Testis (tissue), 2 donors: ENCODE results near the gene KAT6B.

Experiments used
- POLR2A ChIP-seq: fragments of 450-650 bp; IDR thresholded peaks from one replicate; pipeline ENCODE4 v1.6.1; 2017; ENCODE audit warnings: antibody characterized with exemption, mild to moderate bottlenecking, moderate library complexity
- TF ChIP-seq, protein P1 (sequence below), 3 experiments: fragments of 450-650 bp in 2 of 3; fragments of 200-600 bp in 1 of 3; sonication (generic) in 1 of 3; IDR thresholded peaks; one replicate each; pipeline ENCODE4 v1.5.1; 2016 to 2019; ENCODE audit warnings: antibody characterized with exemption in 3 of 3, mild to moderate bottlenecking in 2 of 3, moderate library complexity in 1 of 3

DNA sequence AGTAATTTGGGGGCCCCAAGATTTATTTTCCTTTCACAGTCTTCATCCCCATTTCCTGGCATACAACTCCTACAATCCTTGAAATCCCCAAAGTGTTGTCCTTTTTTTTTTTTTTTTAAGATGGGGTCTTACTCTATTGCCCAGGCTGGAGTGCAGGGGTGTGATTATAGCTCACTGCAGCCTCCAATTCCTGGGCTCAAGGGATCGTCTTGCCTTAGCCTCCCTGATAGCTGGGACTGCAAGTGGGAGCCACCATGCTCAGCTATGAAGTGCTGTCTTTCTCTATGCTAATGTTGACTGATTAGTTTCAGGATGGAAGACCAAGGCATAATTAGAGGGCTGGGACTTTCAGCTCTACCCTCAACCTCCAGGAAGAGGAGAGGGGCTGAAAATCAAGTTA, 41.9 kb upstream of the KAT6B start:
- TF ChIP-seq, protein P1, sequence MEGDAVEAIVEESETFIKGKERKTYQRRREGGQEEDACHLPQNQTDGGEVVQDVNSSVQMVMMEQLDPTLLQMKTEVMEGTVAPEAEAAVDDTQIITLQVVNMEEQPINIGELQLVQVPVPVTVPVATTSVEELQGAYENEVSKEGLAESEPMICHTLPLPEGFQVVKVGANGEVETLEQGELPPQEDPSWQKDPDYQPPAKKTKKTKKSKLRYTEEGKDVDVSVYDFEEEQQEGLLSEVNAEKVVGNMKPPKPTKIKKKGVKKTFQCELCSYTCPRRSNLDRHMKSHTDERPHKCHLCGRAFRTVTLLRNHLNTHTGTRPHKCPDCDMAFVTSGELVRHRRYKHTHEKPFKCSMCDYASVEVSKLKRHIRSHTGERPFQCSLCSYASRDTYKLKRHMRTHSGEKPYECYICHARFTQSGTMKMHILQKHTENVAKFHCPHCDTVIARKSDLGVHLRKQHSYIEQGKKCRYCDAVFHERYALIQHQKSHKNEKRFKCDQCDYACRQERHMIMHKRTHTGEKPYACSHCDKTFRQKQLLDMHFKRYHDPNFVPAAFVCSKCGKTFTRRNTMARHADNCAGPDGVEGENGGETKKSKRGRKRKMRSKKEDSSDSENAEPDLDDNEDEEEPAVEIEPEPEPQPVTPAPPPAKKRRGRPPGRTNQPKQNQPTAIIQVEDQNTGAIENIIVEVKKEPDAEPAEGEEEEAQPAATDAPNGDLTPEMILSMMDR (IDR thresholded peaks at IDR 0.05), result no peak
- TF ChIP-seq POLR2A, result no peak
